HCT116 (cell line): ENCODE measurements around the gene GRK5. TPM values are rescaled to one million over a fixed set of nuclear protein-coding genes. Genes with fewer than 3 reads are reported as not detected.

ENCODE experiments used
- ATAC-seq: fragments of 200-7000 bp; cut with Tn5 transposase; 2 replicates; pipeline ENCODE4 v1.9.1; 2020; ENCODE audit warnings: mild to moderate bottlenecking, moderate library complexity
- BruUV-seq: library from RNA; stranded (reverse); fragments of 400-500 nt; replicated peaks from 2 replicates; lab custom pipeline; 2021; lab: Mats Ljungman, UMichigan
- CTCF ChIA-PET: fragments of 300-600 bp; sonication (Branson Sonifier 250); formaldehyde crosslinking; loops from one replicate; lab custom pipeline; 2021; ENCODE audit warnings: antibody characterized with exemption; lab: Charles Lee
- POLR2A ChIA-PET: fragments of 300-600, 350-600 bp; sonication (Branson Sonifier 250); formaldehyde crosslinking; loops from one replicate; lab custom pipeline; 2021; ENCODE audit warnings: antibody characterized with exemption; lab: Charles Lee
- RAD21 ChIA-PET, 2 experiments: fragments of 300-600 bp; sonication (Branson Sonifier 250); formaldehyde crosslinking; loops; one replicate each; lab custom pipeline; 2023; ENCODE audit warnings: low total read pairs in 2 of 2; ENCODE audit not compliant: uncharacterized antibody in 2 of 2, unreplicated experiment in 2 of 2, low non-redundant PET in 1 of 2; lab: Charles Lee
- DNase-seq: peaks from one replicate; pipeline ENCODE4 v3.0.0-alpha.2; 2010; ENCODE audit warnings: low read depth, low spot score
- H2AFZ ChIP-seq: fragments of 200-600 bp; shearing (Covaris generic), sonication (generic); 2 replicates; pipeline ENCODE4 v1.6.1; 2017; ENCODE audit warnings: low read depth, mixed run types, mixed read lengths, antibody characterized with exemption, low read length; ENCODE audit not compliant: poor library complexity, severe bottlenecking
- H3K27ac ChIP-seq: 2 replicates; pipeline ENCODE4 v1.5.1; 2012; ENCODE audit warnings: low read depth, low read length
- H3K27me3 ChIP-seq: fragments of 200-600 bp; sonication (generic); 2 replicates; pipeline ENCODE4 v1.6.1; 2016; ENCODE audit warnings: mixed run types, low read length, mixed read lengths; ENCODE audit not compliant: insufficient read depth
- H3K36me3 ChIP-seq, 2 experiments: fragments of 200-500 bp in 1 of 2; fragments of 200-600 bp in 1 of 2; sonication (Bioruptor generic) in 1 of 2; sonication (generic) in 1 of 2; 2 replicates each; pipeline versions ENCODE4 v1.5.1 to v1.6.1; 2014 to 2016; ENCODE audit warnings: low read length in 2 of 2, inconsistent platforms in 1 of 2, mixed read lengths in 1 of 2, mixed run types in 1 of 2; ENCODE audit not compliant: insufficient read depth in 2 of 2, control insufficient read depth in 1 of 2
- H3K4me1 ChIP-seq, 2 experiments: fragments of 200-600 bp in 1 of 2; sonication (generic) in 1 of 2; 2 replicates each; pipeline versions ENCODE4 v1.5.1 to v1.6.1; 2012 to 2017; ENCODE audit warnings: low read length in 2 of 2, inconsistent platforms in 1 of 2, mild to moderate bottlenecking in 1 of 2, mixed read lengths in 1 of 2, mixed run types in 1 of 2, moderate library complexity in 1 of 2; ENCODE audit not compliant: insufficient read depth in 2 of 2, control insufficient read depth in 1 of 2
- H3K4me2 ChIP-seq: fragments of 200-600 bp; sonication (generic); 2 replicates; pipeline ENCODE4 v1.6.1; 2017; ENCODE audit warnings: mixed run types, low read length, mixed read lengths
- H3K4me3 ChIP-seq, 2 experiments: fragments of 200-600 bp in 1 of 2; sonication (generic) in 1 of 2; replicated peaks in 1 of 2; 2 replicates each; pipeline ENCODE4 v1.5.1; 2011 to 2016; ENCODE audit warnings: low read length in 2 of 2, control low read depth in 1 of 2, low read depth in 1 of 2, mild to moderate bottlenecking in 1 of 2, mixed read lengths in 1 of 2, mixed run types in 1 of 2
- H3K79me2 ChIP-seq: fragments of 200-600 bp; sonication (generic); 2 replicates; pipeline ENCODE4 v1.6.1; 2017; ENCODE audit warnings: mild to moderate bottlenecking, mixed run types, low read length, moderate library complexity, mixed read lengths; ENCODE audit not compliant: insufficient read depth
- H3K9ac ChIP-seq: fragments of 200-600 bp; sonication (generic); 2 replicates; pipeline ENCODE4 v1.6.1; 2016; ENCODE audit warnings: low read length, mixed read lengths
- H3K9me2 ChIP-seq: fragments of 200-600 bp; sonication (generic), shearing (Covaris generic); 2 replicates; pipeline ENCODE4 v1.6.1; 2017; ENCODE audit warnings: mixed run types, mild to moderate bottlenecking, moderate library complexity; ENCODE audit not compliant: insufficient read depth
- H3K9me3 ChIP-seq, 2 experiments: fragments of 200-500 bp in 1 of 2; fragments of 200-600 bp in 1 of 2; sonication (Bioruptor generic) in 1 of 2; sonication (generic) in 1 of 2; 2 replicates each; pipeline ENCODE4 v1.6.1; 2014 to 2017; ENCODE audit warnings: low read length in 2 of 2, mixed read lengths in 2 of 2, inconsistent platforms in 1 of 2, low read depth in 1 of 2, mild to moderate bottlenecking in 1 of 2, mixed run types in 1 of 2, moderate library complexity in 1 of 2; ENCODE audit not compliant: control insufficient read depth in 1 of 2, insufficient read depth in 1 of 2
- H4K20me1 ChIP-seq: fragments of 200-600 bp; sonication (generic), shearing (Covaris generic); 2 replicates; pipeline ENCODE4 v1.6.1; 2017; ENCODE audit warnings: mixed run types, mild to moderate bottlenecking, moderate library complexity; ENCODE audit not compliant: insufficient read depth
- CBX3 ChIP-seq: IDR thresholded peaks from 2 replicates; pipeline ENCODE4 v1.6.1; 2012; ENCODE audit warnings: low read depth
- CEBPB ChIP-seq: IDR thresholded peaks from 2 replicates; pipeline ENCODE4 v1.6.1; 2012; ENCODE audit warnings: low read depth
- intact Hi-C: fragments of 100-400 bp; cut with micrococcal nuclease; formaldehyde crosslinking; loops from 2 replicates; pipeline ENCODE4 v1.10.0; 2022
- total RNA-seq: library from RNA; stranded (reverse); gene quantifications from one replicate; pipeline ENCODE4 v1.2.1, GENCODE V29; 2021; ENCODE audit not compliant: unreplicated experiment

The GRK5 gene
- total RNA-seq, 1 experiment from 2014 or later = 7.3 TPM

DNA sequence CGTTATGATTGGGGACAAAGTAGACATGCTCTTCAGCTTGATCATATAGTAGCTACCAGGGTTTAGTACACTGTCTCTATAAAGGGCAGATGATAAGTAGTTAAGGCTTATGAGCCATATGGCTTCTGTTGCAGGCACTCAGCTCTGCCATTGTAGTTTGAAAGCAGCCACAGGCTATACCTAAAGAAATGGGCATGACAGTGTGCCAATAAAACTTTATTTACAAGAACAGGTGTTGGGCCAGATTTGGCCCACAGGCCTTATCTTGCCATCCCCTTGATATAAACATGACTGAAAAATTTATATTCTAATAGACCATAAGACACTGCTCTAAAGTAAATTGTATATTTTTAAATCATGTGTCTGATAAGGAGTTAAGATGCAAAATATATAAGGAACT lies 36.6 kb downstream of the GRK5 start:
- DNase-seq (no peak), ATAC-seq (no peak)
- H3K9me3 ChIP-seq = no peaks in the 10 kb centered on the region
- H3K9me2 ChIP-seq = no peaks in the 10 kb centered on the region
- H3K79me2 ChIP-seq = no peaks in the 10 kb centered on the region
- H2AFZ ChIP-seq = no peak overlapping the region
- intact Hi-C loops = no loop called here
- no peak overlapping the region for H3K9ac ChIP-seq
- H3K27me3 ChIP-seq = no peaks in the 10 kb centered on the region
- CTCF ChIA-PET = no interaction called here
- POLR2A ChIA-PET = interaction anchor here (3.8 kb wide), 1 partner anchor 10 kb away, joined by 16 read pairs; no protein-coding TSS in a partner anchor
- RAD21 ChIA-PET = no interaction called here
- no peak overlapping the region for H3K4me2 ChIP-seq
- H3K4me3 ChIP-seq = no peak overlapping the region
- no TSS peak for BruUV-seq
- no peak overlapping the region for H3K27ac ChIP-seq
- no peak for TF ChIP-seq CEBPB
- TF ChIP-seq CBX3 = no peak
- H3K4me1 ChIP-seq = peaks cover 0 to 10% of the 10 kb centered on the region in 2 experiments; a peak in 1 of 4 replicates
- no peaks in the 10 kb centered on the region for H4K20me1 ChIP-seq
- no peaks in the 10 kb centered on the region for H3K36me3 ChIP-seq

DNA sequence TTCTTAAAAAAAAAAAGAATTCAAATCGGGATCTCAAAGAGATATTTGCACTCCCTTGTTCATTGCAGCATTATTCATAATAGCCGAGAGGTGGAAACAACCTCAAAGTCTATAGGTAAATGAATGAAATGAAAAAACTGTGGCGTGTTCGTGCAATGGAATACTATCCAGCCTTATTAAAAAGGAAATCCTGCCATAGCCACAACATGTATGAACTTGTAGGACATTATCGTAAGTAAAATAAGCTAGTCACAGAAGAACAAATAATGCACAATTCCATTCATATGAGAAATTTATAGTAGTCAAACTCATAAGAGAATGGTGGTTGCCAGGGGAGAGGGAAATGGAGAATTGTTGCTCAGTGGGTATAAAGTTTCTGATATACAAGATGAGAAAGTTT lies 37.9 kb downstream of the GRK5 start:
- H3K27ac ChIP-seq = no peak overlapping the region
- DNase-seq (no peak), ATAC-seq (no peak)
- no peak overlapping the region for H2AFZ ChIP-seq
- no peaks in the 10 kb centered on the region for H3K79me2 ChIP-seq
- no peaks in the 10 kb centered on the region for H3K9me3 ChIP-seq
- ChIA-PET POLR2A (no interaction called here), CTCF (no interaction called here), RAD21 (no interaction called here)
- no peak overlapping the region for H3K4me3 ChIP-seq
- no peak overlapping the region for H3K4me2 ChIP-seq
- H3K36me3 ChIP-seq = no peaks in the 10 kb centered on the region
- no TSS peak for BruUV-seq
- TF ChIP-seq CEBPB = no peak
- no peak overlapping the region for H3K9ac ChIP-seq
- no peaks in the 10 kb centered on the region for H4K20me1 ChIP-seq
- H3K9me2 ChIP-seq = no peaks in the 10 kb centered on the region
- peaks cover 0 to 16% of the 10 kb centered on the region in 2 experiments; a peak in 2 of 4 replicates for H3K4me1 ChIP-seq
- H3K27me3 ChIP-seq = no peaks in the 10 kb centered on the region
- intact Hi-C loops = no loop called here
